Measurements from ENCODE around the gene CFAP251. TPM values are rescaled to one million over a fixed set of nuclear protein-coding genes. Genes with fewer than 3 reads are reported as not detected.

The CFAP251 gene
- total RNA-seq, 1 experiment from 2014 or later: 0.81 TPM

DNA sequence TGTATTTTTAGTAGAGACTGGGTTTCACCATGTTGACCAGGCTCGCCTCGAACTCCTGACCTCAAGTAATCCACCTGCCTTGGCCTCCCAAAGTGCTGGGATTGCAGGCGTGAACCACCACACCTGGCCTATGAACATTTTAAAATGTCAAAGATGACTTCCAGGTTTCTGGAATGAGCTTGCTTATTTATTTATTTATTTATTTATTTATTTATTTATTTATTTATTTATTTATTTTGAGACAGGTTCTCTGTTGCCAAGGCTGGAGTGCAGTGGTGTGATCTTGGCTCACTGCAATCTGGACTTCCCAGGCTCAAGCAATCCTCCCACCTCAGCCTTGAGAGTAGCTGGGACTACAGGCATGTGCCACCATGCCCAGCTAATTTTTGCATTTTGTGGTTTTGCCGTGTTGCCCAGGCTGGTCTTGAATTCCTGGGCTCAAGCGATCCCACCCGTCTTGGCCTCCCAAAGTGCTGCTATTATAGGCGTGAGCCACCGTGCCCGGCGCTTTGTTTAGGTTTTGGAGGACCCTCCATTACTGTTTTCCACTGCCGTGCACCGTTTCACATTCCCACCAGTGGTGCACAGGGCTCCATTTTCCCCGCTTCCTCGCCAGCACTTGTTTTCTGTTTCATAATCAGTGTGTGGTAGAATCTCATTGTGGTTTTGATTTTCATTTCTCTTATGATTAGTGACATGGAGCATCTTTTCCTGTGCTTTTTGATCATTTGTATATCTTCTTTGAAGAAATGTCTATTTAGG is 6.4 kb upstream of the CFAP251 start:
- H4K20me1 ChIP-seq (ENCODE audit: control insufficient read depth, insufficient read depth, insufficient read length): no peaks in the 10 kb centered on the region

More for the DNA sequence above, 6.4 kb upstream of the CFAP251 start:
- Histone ChIP-seq H2BK15ac (ENCODE audit: low read depth, low read length) (no peak overlapping the region), H3K9me3 (ENCODE audit: control insufficient read depth, low read depth, low read length) (no peaks in the 10 kb centered on the region), H3K9ac (ENCODE audit: extremely low read depth, insufficient read length, low read length) (no peak overlapping the region), H3K27me3 (ENCODE audit: insufficient read depth, low read length) (no peaks in the 10 kb centered on the region), H3K56ac (ENCODE audit: insufficient read length, low read depth, low read length) (no peak overlapping the region), H2AK5ac (ENCODE audit: insufficient read length, low read length) (no peak overlapping the region), H2BK12ac (ENCODE audit: insufficient read length, low read depth, low read length) (no peak overlapping the region), H3K4me2 (ENCODE audit: insufficient read depth, insufficient read length, low read length) (no peak overlapping the region), H3K27ac (ENCODE audit: insufficient read length, low read depth, low read length) (no peak overlapping the region), H3K79me2 (ENCODE audit: insufficient read depth, low read length) (no peaks in the 10 kb centered on the region), H4K8ac (replicated peaks; ENCODE audit: insufficient read length, low read depth, low read length) (no peak overlapping the region), H3T11ph (ENCODE audit: low read length) (no peak overlapping the region), H3K4ac (ENCODE audit: low read depth, low read length) (no peak overlapping the region), H2AFZ (ENCODE audit: low read length) (no peak overlapping the region), H3K4me1 (ENCODE audit: insufficient read depth, low read length) (no peaks in the 10 kb centered on the region), H2BK20ac (ENCODE audit: low read depth, low read length, poor library complexity, severe bottlenecking) (no peak overlapping the region), H2BK5ac (ENCODE audit: insufficient read length, low read length) (no peak overlapping the region), H3K79me1 (ENCODE audit: insufficient read depth, low read depth, low read length, poor library complexity, severe bottlenecking) (no peaks in the 10 kb centered on the region), H4K5ac (ENCODE audit: insufficient read length, low read depth, low read length) (no peak overlapping the region), H3K23me2 (ENCODE audit: insufficient read length, low read depth, low read length, poor library complexity, severe bottlenecking) (no peaks in the 10 kb centered on the region), H2BK120ac (ENCODE audit: low read depth, low read length, poor library complexity, severe bottlenecking) (no peak overlapping the region), H3K18ac (ENCODE audit: insufficient read length, low read depth, low read length) (no peak overlapping the region), H4K91ac (ENCODE audit: insufficient read length, low read depth, low read length) (no peak overlapping the region), H3K14ac (ENCODE audit: insufficient read depth, low read length) (no peak overlapping the region), H3K23ac (ENCODE audit: insufficient read length, low read depth, low read length) (no peak overlapping the region)
- no peak for DNase-seq
- H3K27me3 Mint-ChIP-seq (ENCODE audit: low read depth): no peaks in the 10 kb centered on the region
- H3K9me3 Mint-ChIP-seq: no peaks in the 10 kb centered on the region
- H3K36me3 Mint-ChIP-seq (ENCODE audit: insufficient read depth in 1 of 3, low read depth in 3 of 3): peaks cover 3 to 53% (median 22%) of the 10 kb centered on the region in 3 experiments; a peak in 6 of 7 replicates
- no peak overlapping the region for H3K4me3 Mint-ChIP-seq
- H3K27ac Mint-ChIP-seq: peak overlapping the region in 1 of 3 experiments; percentile 24; a peak in 1 of 7 replicates
- TF ChIP-seq CTCF (conservative IDR thresholded peaks at IDR 0.05): no peak
- peaks cover 0 to 9% of the 10 kb centered on the region in 2 experiments; a peak in 2 of 4 replicates for H3K4me1 Mint-ChIP-seq
- WGBS (ENCODE audit: extremely low coverage, insufficient read length, low lambda C conversion rate): no CpG with 5 or more reads among the region's 14 CpGs

All from H9 (cell line).